HG03025 (cell line): ENCODE results near the gene EYS.

Source experiments
- ATAC-seq: cut with Tn5 transposase; IDR thresholded peaks from one replicate; pipeline ENCODE4 v1.9.1; 2021; ENCODE audit warnings: mild to moderate bottlenecking, moderate library complexity; ENCODE audit not compliant: unreplicated experiment, low FRiP score

Gene EYS

DNA sequence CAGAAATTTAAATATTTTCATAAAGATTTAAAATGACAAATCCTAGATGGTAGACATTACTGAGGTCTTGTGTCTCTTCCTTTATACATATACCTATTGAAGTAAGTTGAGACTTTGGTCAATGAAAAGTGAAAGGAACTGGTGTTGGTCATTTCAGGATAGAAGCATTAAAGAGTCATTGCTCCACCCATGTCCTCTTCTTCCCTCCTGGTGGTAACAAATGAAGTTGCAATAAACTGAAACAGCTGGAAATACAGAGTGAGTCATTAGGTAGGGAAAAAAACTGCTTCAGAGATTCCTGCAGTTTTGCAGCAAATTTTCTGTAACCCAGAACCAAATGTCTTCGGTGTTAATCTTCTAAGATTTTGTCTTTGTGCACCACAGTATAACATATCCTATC, 448.0 kb downstream of the EYS start:
- ATAC-seq, result no peak

DNA sequence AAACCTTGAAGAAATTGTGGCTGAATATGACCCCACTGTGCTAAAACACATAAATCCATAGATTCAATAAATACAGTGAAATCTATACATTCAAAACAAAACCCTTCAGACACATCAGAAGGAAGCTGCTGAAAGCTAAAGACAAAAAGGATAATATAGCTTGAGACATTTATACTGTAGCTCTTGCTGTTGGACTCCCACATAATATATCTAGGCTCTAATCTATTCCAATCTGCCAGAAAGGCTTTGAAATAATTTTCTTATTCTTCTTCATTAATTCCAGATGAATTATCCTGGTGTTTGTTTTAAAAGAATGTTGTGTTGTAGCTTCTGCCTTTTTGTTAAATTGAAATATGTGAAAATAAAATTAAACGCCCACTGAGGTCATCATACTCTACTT, 454.0 kb downstream of the EYS start:
- ATAC-seq, result no peak

DNA sequence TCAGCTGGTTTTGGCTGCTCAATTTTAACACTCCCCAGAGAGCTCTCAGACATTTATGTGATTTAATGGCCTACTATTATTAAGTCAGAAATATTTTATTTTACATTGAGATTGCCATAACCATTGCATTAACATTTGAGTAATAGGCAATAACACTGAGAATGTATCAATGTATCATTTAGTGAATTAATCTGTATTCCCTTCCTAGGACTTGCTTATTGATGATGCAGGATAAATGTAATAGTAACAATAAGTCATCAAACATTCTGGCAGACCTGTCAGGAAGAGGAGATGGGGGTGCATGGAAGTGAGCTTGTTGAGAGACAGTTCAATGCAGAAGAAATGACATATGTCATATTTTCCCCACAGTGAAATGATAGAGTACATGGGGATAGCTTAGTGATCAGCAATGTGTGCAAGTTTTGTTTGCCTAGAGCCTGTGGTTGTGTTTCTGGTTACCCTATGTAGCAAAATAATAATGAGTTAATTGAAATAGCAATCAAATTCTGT, 458.9 kb downstream of the EYS start:
- no peak for ATAC-seq

DNA sequence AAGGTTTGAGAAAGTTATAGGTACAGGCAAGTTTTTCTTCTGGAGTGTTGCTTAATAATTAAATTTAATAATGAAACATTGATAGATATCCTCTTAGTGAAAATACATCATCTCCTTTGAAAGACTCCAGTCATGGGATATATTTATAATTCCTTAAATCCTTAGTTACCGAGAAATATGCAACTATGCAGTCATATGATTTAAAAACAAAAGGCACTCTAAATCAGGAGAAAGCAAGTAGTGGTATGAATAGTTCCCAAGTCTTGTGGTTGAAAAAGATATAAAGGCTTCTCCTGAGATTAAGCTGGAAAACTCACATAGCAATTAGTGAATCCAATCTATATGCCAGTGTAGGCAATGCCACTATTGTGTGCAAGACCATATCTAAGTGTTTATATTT, 475.4 kb downstream of the EYS start:
- ATAC-seq, result no peak

DNA sequence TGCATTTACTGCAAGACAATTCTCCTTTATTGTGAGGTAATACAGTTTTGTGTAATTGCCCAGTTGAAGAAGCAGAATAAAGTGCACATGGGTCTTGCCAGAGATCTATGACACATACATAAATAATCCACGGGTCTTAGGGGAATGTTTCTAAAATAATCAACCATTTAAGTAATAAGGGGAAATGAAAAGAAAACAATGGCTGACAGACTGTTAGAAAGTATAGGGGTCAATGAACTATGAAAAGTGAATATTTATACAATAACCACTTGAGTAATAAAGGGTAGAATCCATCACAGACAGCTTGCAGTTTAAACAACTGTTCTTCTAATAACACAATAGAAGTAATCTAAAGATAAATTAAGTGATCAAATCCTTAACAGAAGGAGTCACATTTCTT, 477.2 kb downstream of the EYS start:
- ATAC-seq, result no peak

DNA sequence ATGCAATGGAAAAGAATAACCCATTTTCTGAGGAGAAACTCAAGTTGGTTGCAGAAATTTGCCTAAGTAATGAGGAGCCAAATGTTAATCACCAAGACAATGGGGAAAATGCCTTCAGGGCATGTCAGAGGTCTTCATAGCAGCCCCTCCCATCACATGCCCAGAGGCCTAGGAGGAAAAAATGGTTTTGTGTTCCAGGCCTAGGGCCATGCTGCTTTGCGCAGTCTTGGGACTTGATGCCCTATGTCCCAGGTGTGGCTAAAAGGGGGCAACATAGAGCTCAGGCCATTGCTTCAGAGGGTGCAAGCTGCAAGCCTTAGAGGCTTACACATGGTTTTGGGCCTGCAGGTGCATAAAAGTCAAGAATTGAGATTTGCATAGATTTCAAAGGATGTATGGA, 485.9 kb downstream of the EYS start:
- no peak for ATAC-seq

DNA sequence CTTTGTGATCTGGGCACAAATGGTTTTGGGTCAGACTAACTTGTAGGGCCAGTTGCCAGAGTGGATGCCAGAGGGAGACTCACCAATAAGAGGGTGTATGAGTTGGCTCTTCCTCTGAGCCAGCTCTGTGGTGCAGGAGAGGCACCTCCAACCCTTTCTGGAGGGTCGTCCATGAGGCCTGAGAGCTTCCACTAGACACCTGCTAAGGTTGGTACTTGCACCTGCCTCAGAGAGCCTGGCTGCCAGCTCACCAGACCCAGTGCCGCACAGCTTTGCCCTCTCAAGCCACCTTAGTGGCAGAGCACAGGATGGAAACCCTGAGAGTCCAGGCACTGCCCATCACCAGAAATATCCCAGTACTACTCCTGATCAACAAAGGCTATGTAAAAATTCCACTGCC, 504.3 kb downstream of the EYS start:
- no peak for ATAC-seq

DNA sequence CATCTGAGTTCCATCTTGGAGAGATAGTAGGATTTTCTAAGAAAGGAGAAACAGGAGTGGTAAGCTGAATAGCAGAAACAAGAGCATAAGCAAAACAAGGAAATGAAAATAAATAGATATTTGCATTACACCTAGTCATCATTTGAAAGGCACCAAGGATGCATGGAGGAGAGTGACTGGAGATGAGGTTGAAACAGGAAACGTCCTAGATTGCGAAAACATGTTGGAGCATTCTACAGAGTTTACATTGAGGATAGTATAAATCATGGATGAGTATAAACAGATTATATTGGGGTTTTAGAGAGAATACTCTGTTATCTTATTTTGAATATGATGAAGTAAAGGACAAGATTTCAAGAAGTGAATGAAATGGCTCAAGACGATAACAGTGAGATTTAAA, 507.3 kb downstream of the EYS start:
- no peak for ATAC-seq

DNA sequence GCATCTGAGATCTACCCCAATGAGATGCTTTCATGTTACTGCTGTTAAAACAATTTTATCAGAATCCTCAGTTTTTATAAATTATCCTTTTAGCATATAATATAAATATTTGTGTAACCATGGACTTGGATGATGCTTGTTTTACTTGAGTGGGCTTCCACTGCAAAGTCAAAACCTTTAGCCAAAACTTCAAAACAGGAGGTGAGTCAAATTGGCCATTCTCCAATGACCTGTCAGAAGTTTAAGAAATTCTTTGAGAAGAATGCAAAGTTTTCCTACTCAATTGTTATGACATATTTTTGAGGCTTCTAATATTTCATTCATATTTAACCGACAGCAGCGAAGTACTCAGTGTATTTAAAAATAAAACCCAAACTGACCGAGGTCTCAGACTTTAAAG, 507.9 kb downstream of the EYS start:
- ATAC-seq, result no peak

DNA sequence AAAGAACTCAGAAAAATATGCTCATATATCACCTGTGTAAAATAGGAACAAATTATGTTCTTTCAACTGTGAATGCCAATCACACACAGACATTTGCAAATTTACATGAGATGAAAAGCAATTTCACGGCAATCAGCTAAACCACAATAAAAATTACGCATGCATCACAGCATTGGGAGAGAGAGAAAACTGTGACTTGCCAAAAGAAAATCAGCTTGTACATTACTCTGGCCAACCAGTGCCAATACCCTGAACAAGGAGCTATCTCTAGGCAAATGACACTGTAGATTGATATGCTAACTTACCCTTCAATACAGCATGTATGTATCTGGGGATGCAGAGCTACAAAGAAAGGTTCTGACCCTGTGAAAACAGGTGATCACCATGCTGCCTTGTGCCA, 515.6 kb downstream of the EYS start:
- ATAC-seq, result no peak

DNA sequence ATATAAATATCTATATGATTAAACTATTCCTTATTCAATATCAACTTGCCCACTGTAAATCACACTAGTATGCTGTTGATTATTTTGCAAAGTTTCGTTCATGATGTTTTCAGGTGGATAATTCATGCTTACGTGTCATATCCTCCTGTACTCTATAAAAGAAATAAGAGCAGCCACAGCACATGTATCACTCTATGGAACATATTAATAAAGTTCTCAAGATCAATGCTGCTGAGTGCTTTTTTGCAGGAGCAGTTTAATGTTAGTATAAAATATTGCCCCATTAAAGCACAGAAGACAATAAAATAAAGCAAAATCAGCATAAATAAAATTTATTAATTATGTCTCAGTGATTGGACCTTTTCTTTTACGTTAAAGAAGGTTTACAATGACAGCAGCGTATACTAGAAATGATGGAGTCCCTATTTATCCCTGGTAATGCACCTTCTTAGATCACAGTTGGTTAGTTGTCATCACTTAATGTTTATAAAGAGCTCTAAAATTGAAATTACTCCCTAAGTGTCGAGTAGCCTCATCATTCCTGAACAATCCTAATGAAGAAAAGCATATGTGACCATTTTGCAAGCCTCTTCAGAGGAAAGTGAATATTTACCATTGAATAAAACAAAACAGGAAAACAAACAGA, 517.7 kb downstream of the EYS start:
- ATAC-seq, result no peak

DNA sequence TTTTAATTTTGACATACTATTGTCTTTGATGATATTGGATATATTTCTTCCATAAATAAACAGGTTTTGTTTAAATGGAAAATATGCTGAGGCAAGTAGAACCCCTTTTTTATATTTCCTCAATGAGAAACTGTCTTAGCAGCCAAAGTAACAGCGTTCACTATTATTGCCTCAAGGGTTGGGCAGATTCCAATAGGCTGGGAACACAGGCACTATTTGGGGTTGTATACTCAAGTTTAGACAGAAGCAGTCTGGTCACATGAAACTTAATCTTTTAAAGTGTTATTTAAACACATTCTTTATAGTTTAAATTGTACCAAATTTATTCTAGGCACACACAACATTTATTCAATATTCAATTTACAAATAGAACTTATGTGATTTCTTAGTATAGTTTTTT, 520.2 kb downstream of the EYS start:
- no peak for ATAC-seq

DNA sequence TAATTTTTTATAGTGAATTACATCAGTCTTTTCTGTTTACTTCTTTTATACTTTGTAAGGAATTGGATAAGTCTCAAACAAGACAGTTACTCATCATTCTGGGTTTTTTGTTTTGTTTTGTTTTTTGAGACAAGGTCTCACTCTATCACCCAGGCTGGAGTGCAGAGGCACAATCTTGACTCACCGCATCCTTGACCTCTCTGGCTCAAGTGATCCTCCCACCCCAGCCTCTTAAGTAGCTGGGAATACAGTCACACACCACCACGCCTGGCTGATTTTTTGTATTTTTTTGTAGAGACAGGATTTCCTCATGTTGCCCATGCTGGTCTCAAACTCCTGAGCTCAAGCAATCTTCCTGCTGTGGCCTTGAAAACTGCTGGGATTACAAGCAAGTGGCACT, 524.3 kb downstream of the EYS start:
- ATAC-seq, result no peak

DNA sequence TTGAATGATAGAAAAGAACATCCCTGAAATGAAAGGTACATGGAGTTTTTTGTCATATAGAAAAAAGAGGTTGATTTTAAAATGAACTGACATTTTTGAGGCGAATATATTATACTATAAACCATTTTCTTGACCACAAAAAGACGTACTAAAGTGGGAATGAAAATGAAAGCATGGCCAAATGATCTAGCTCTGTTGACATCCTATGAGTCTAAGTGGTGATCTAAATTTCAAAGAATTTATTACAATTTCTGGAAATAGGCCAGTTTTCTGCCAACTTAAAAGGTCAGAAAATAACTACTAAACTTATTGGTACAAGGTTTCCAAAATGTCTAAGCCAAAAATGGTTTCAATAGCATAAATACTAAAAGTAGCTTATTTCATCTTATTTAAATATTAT, 536.8 kb downstream of the EYS start:
- ATAC-seq, result no peak

DNA sequence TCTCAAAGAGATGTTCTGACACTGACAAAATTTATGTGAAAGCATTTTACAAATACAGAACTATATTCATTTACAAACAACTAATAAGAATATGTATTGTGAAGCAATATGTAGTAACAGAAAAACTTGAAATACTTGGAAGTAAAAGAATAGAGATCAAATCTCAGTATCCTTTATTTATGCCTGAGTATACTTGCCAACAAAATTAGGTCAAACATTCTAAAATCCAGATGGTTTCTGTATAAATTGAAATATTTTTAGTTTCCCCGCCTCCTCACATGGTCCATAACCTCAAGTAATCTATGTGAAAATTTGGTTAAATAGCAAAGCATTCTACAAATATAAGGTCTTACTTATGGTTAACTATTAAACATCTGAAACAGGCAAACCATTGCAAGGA, 545.4 kb downstream of the EYS start:
- ATAC-seq, result no peak

DNA sequence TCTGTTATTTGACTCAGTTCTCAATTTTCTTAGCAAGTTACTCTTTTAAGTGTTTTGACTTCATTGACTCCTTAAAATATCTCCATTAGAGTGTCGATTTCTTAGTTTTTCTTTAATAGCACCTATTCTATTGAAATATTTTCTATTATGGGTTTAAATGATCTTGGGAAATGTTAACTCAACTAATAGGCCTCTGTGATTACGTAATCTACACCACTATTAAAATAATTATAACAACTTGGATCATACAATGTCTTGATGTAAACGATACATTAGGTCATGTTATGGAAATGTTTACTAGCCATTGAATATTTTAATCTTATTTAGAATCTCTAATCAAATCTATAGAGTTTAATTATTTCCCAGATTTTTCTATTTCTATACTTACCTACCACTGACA, 550.0 kb downstream of the EYS start:
- no peak for ATAC-seq

DNA sequence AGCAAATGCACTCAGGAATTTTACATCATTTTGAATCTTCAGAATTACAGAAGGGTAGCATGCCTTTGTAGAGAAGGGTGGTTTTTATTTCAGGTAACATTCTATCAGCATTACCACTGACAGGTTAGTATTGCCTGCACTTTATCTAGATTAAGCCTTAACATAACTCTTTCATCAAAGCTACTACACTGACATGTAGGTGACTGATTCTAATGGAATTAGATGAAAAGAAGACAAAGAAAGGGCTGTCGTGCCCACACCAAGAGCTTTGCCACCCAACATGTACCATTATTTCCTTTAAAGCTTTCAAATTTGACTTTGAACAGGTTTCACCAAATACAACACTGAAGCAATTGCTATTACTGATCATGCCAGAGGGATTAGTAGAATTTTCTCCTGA, 551.9 kb downstream of the EYS start:
- ATAC-seq, result no peak

DNA sequence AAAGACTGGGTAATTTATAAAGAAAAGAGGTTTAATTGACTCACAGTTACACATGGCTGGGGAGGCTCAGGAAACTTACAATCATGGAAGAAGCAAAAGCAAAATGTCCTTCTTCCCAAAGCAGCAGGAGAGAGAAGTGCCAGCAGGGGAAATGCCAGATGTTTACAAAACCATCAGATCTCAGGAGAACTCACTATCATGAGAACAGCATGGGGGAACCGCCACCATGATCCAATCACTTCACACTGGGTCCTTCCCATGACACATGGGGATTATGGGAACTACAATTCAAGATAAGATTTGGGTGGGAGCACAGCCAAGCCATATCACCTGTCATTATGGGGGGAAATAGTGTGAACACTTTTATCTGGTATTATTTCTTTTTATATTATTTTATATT, 557.2 kb downstream of the EYS start:
- no peak for ATAC-seq

DNA sequence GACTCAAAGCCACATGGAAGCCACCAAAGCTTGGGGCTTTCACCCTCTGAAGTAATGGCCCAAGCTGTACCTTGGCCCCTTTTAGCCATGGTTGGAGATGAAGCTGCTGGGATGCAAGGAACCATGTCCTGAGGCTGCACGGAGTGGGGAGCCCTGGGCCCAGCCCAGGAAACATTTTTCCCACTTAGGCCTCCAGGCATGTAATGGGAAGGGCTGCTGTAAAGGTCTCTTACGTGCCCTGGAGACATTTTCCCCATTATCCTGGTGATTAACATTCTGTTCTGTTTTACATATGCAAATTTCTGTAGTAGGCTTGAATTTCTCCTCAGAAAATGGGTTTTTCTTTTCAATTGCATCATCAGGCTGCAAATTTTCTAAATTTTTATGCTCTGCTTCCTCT, 558.2 kb downstream of the EYS start:
- ATAC-seq, result no peak

DNA sequence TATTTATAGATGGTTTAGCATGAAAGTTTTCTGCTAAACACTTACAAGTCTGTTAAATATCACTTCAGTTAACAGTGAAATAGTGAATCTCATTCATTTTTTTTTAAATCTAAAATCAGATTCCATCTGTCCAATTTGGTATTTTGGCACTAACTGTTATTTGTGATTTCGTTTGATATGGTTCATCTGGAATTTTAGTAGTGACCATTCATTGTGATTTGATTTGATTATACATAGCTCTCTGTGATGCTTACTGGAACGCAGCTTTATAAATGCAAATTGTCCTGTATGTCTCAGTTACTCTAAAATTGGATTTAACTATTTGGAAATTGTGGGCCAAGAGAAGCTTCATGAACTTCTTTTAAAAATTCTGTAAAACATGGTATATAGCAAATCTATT, 571.5 kb downstream of the EYS start:
- no peak for ATAC-seq

DNA sequence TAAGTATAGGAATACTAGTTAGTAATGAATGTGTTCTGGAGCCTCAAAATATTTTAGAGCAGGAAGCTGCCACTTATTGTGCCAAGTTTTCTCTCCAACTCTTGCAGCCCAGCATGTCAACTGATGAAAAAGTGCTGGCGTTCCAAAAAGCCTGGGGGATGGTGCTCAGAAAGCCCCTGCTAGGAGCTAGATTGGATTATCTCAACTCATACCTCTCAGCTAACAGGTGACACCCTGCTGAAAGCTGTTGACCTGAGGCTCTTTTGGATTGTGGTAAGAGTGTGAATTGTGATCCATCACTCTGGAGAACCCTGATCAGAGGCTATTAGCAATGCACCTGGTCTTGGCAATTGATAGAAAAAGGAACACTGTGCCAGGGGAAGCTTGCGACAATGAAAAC, 580.4 kb downstream of the EYS start:
- ATAC-seq, result no peak

DNA sequence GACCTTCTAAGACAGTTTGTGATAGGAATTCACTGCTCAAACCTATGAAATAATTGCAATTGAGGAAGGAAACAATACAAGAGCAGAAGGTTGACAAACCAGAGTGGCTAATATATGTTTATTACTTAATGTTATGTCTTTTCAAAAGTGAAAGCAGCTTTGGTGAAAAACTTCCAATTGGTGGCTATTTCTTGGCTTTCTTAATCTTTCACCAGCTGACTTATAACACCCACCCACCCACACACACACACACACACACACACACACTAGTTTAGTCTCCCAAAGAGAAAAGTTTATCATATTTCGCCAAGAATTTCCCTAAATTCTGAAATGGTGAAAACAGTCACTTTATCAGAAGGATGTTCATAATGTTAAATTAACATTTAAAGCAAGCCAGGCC, 583.5 kb downstream of the EYS start:
- ATAC-seq, result no peak

DNA sequence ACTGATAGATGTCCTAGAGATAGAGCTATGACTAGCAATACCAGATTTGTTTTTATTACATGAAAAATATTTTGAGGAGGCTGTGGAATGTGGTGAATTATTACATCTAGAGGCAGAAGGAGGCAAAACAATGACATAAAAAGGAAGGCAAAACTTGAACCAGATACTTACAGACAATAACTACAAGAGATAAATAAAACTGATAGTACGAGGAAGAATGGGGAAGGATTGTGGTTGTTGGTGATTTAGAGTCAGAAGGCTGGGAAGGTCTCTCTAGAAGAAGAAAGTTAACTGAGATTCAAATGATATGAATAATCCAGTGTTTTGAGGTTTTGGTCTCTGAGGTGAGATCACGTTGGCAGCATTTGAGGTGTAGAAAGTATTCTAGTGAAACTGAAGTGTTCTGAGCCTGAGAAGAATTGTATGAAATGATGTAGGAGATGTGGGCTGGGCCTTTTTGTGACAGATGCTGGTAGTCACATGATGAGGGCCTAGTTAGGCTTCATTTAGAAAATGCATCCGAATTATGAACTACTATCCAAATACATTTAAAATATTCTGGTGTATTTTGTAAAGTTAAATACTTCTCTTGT, 589.1 kb downstream of the EYS start:
- no peak for ATAC-seq
